HG03045 (cell line): ENCODE results near the gene R3HDM1.

ENCODE experiments used
- ATAC-seq: cut with Tn5 transposase; IDR thresholded peaks from one replicate; pipeline ENCODE4 v1.9.1; 2021; ENCODE audit warnings: mild to moderate bottlenecking, moderate library complexity; ENCODE audit not compliant: unreplicated experiment

R3HDM1 gene

DNA sequence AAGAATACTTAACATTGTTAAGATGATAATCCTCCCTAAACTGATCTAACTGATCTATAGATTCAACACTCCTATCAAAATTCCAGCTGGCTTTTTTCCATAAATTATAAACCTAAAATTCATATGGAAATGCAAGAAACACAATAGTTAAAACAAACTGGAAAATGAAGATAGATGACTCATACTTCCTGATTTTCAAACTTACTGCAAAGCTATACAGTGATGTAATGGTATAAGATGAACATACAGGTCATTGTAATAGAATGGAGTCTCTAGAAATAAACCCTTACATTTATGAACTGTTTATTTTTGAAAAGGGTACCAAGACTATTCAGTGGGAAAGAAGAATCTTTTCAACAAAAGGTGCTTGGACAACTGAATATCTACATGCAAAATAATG lies 242.6 kb downstream of the R3HDM1 start:
- ATAC-seq, result no peak
